B cell (primary cell): Measurements from ENCODE around the gene OPRPN. TPM values are rescaled to one million over a fixed set of nuclear protein-coding genes. Genes with fewer than 3 reads are reported as not detected.

Experiments
- ATAC-seq: fragments of 200-7000 bp; cut with Tn5 transposase; one replicate; pipeline ENCODE4 v1.10.0; 2021; ENCODE audit warnings: low read depth, mild to moderate bottlenecking, moderate number of reproducible peaks, moderate library complexity
- CTCF ChIA-PET: fragments of 350-600 bp; sonication (Branson Sonifier 250); formaldehyde crosslinking; loops from one replicate; lab custom pipeline; 2021; ENCODE audit warnings: antibody characterized with exemption, inconsistent platforms; lab: Charles Lee
- POLR2A ChIA-PET: fragments of 350-600 bp; sonication (Branson Sonifier 250); formaldehyde crosslinking; loops from one replicate; lab custom pipeline; 2021; ENCODE audit warnings: antibody characterized with exemption; lab: Charles Lee
- DNase-seq: peaks from one replicate; pipeline ENCODE4 v3.0.0; 2013
- H2AFZ ChIP-seq: 2 replicates; pipeline ENCODE4 v1.6.1; 2012; ENCODE audit warnings: mild to moderate bottlenecking, low read depth, low read length; ENCODE audit not compliant: insufficient read depth, poor library complexity, severe bottlenecking
- H3K27ac ChIP-seq, 2 donors: 1 replicate in 1 of 2; 2 replicates in 1 of 2; pipeline ENCODE4 v1.5.1; 2012 to 2013; ENCODE audit warnings: low read length in 2 of 2, mild to moderate bottlenecking in 2 of 2, moderate library complexity in 1 of 2
- H3K27me3 ChIP-seq, 4 experiments: fragments of 200-600 bp in 1 of 4; sonication (generic) in 1 of 4; replicated peaks in 1 of 4; 1 replicate in 2 of 4; 2 replicates in 2 of 4; pipeline versions ENCODE4 v1.6.1 to v1.7.0; 2013 to 2016; ENCODE audit warnings: low read length in 3 of 4, mild to moderate bottlenecking in 2 of 4, mixed read lengths in 1 of 4, moderate library complexity in 1 of 4; ENCODE audit not compliant: insufficient read depth in 4 of 4, control insufficient read depth in 3 of 4; ENCODE audit errors: control extremely low read depth in 1 of 4
- H3K36me3 ChIP-seq, 2 experiments: replicated peaks in 1 of 2; 1 replicate in 1 of 2; 2 replicates in 1 of 2; pipeline versions ENCODE4 v1.6.1 to v1.7.1; 2013; ENCODE audit warnings: low read length in 1 of 2; ENCODE audit not compliant: insufficient read depth in 2 of 2, control insufficient read depth in 1 of 2; ENCODE audit errors: control extremely low read depth in 1 of 2, extremely low read depth in 1 of 2
- H3K4me1 ChIP-seq, 2 donors: fragments of 200-600 bp in 1 of 2; sonication (generic) in 1 of 2; 1 replicate in 1 of 2; 2 replicates in 1 of 2; pipeline versions ENCODE4 v1.5.1 to v1.6.1; 2013 to 2017; ENCODE audit warnings: low read length in 2 of 2; ENCODE audit not compliant: control insufficient read depth in 2 of 2, insufficient read depth in 2 of 2
- H3K4me2 ChIP-seq: replicated peaks from 2 replicates; pipeline ENCODE3; 2012; ENCODE audit warnings: mild to moderate bottlenecking, low read depth, low read length; ENCODE audit not compliant: poor library complexity, severe bottlenecking
- H3K4me3 ChIP-seq, 5 experiments: fragments of 200-600 bp in 1 of 5; sonication (generic) in 1 of 5; 1 replicate in 3 of 5; 2 replicates in 2 of 5; pipeline versions ENCODE4 v1.5.1 to v1.7.0; 2011 to 2016; ENCODE audit warnings: low read length in 4 of 5, mild to moderate bottlenecking in 4 of 5, low read depth in 2 of 5, control low read depth in 1 of 5, moderate library complexity in 1 of 5; ENCODE audit not compliant: insufficient read depth in 1 of 5; ENCODE audit errors: control extremely low read depth in 1 of 5, extremely low read depth in 1 of 5
- H3K79me2 ChIP-seq: fragments of 200-600 bp; sonication (generic); one replicate; pipeline ENCODE4 v1.6.0; 2016; ENCODE audit warnings: low read length; ENCODE audit not compliant: control insufficient read depth, insufficient read depth
- H3K9ac ChIP-seq: fragments of 200-600 bp; sonication (generic); 2 replicates; pipeline ENCODE4 v1.6.1; 2017; ENCODE audit warnings: mild to moderate bottlenecking, low read length, moderate library complexity
- H3K9me3 ChIP-seq, 3 donors: one replicate each; pipeline versions ENCODE4 v1.6.1 to v1.7.1; 2013; ENCODE audit warnings: low read length in 2 of 3; ENCODE audit not compliant: control insufficient read depth in 2 of 3, insufficient read depth in 1 of 3; ENCODE audit errors: control extremely low read depth in 1 of 3
- H4K20me1 ChIP-seq: 2 replicates; pipeline ENCODE4 v1.6.0; 2012; ENCODE audit warnings: mild to moderate bottlenecking, low read length; ENCODE audit not compliant: insufficient read depth, control insufficient read depth, poor library complexity, severe bottlenecking
- H3K27ac Mint-ChIP-seq: one replicate; pipeline ENCODE4 v1.8.0; 2021; ENCODE audit warnings: mixed read lengths
- H3K27me3 Mint-ChIP-seq: one replicate; pipeline ENCODE4 v1.8.0; 2021; ENCODE audit warnings: mixed read lengths
- H3K4me1 Mint-ChIP-seq: one replicate; pipeline ENCODE4 v1.8.0; 2021; ENCODE audit warnings: mixed read lengths
- H3K4me3 Mint-ChIP-seq: one replicate; pipeline ENCODE4 v1.8.0; 2021; ENCODE audit warnings: mixed read lengths
- H3K9me3 Mint-ChIP-seq: one replicate; pipeline ENCODE4 v1.8.0; 2022; ENCODE audit warnings: mixed read lengths; ENCODE audit not compliant: insufficient read depth
- CTCF ChIP-seq: fragments of 200-600 bp; IDR thresholded peaks from one replicate; pipeline ENCODE4 v1.8.0; 2022; ENCODE audit warnings: antibody characterized with exemption, mild to moderate bottlenecking
- EZH2 ChIP-seq: IDR thresholded peaks from 2 replicates; pipeline ENCODE4 v1.6.1; 2012; ENCODE audit warnings: borderline replicate concordance, low read depth, mild to moderate bottlenecking, moderate library complexity, low read length; ENCODE audit not compliant: insufficient read depth, poor library complexity, severe bottlenecking
- WGBS: methylation state at CpG from one replicate; pipeline ENCODE4 v1.1.5; 2013; ENCODE audit warnings: missing lambda C conversion rate; ENCODE audit not compliant: insufficient coverage; 5-methylcytosine and 5-hydroxymethylcytosine counted together
- intact Hi-C: fragments of 100-400 bp; cut with micrococcal nuclease; formaldehyde crosslinking; loops from one replicate; pipeline ENCODE4 v1.10.0; 2022
- polyA plus RNA-seq: library from polyadenylated mRNA; depleted of rRNA; stranded (reverse); fragments of >200 nt; gene quantifications from 2 replicates; pipeline ENCODE4 v1.2.3, GENCODE V29; 2012
- total RNA-seq, 2 donors: library from RNA; stranded (reverse); fragments of 120-200 nt in 1 of 2; gene quantifications; 1 replicate in 1 of 2; 2 replicates in 1 of 2; pipeline versions ENCODE4 v1.2.3 to v1.2.4, GENCODE V29; 2013 to 2022

The OPRPN gene
- total and polyA plus RNA-seq, 2 donors (not counting 1 experiment from before 2014, with no cell fraction given) = not detected

GRCh38 chr4:70449220-70449619, 51.5 kb downstream of the OPRPN start:
- Mint-ChIP-seq H3K4me3 (no peak overlapping the region), H3K9me3 (no peaks in the 10 kb centered on the region), H3K27me3 (no peaks in the 10 kb centered on the region), H3K27ac (no peak overlapping the region), H3K4me1 (no peaks in the 10 kb centered on the region)
- WGBS = 40% methylated on average over 1 of the region's 3 CpGs
- ATAC-seq (no peak), DNase-seq (no peak)
- H3K4me3 ChIP-seq = no peak overlapping the region
- no peak overlapping the region for H3K4me2 ChIP-seq
- TF ChIP-seq EZH2 = no peak
- no peak for TF ChIP-seq CTCF
- H4K20me1 ChIP-seq = no peaks in the 10 kb centered on the region
- no peaks in the 10 kb centered on the region for H3K79me2 ChIP-seq
- H2AFZ ChIP-seq = no peak overlapping the region
- H3K27me3 ChIP-seq = no peaks in the 10 kb centered on the region
- ChIA-PET CTCF (no interaction called here), POLR2A (no interaction called here)
- H3K36me3 ChIP-seq = no peaks in the 10 kb centered on the region
- H3K4me1 ChIP-seq = no peaks in the 10 kb centered on the region
- H3K9me3 ChIP-seq = peaks cover 0 to 7% (median 0%) of the 10 kb centered on the region in 3 donors
- H3K9ac ChIP-seq = no peak overlapping the region
- intact Hi-C loops = no loop called here
- H3K27ac ChIP-seq = no peak overlapping the region

- no peak for DNase-seq
- no peak overlapping the region for H3K4me3 Mint-ChIP-seq
- Histone ChIP-seq H3K4me3 (no peak overlapping the region), H3K36me3 (no peaks in the 10 kb centered on the region), H3K9me3 (peaks cover 0 to 7% (median 0%) of the 10 kb centered on the region in 3 donors), H3K79me2 (no peaks in the 10 kb centered on the region), H2AFZ (no peak overlapping the region), H3K4me2 (no peak overlapping the region), H3K27me3 (no peaks in the 10 kb centered on the region), H4K20me1 (no peaks in the 10 kb centered on the region), H3K9ac (no peak overlapping the region), H3K4me1 (no peaks in the 10 kb centered on the region), H3K27ac (no peak overlapping the region)
- no peaks in the 10 kb centered on the region for H3K9me3 Mint-ChIP-seq
- ChIA-PET CTCF (no interaction called here), POLR2A (no interaction called here)
- no peaks in the 10 kb centered on the region for H3K4me1 Mint-ChIP-seq
- TF ChIP-seq CTCF (no peak), EZH2 (no peak)
- no peaks in the 10 kb centered on the region for H3K27me3 Mint-ChIP-seq
- intact Hi-C loops = no loop called here
- no peak for ATAC-seq
- no peak overlapping the region for H3K27ac Mint-ChIP-seq
- 0% methylated on average over 1 of the region's 1 CpG for WGBS
Observed at GRCh38 chr4:70452946-70453345, 55.2 kb downstream of the OPRPN start.

Other genes starting within 250 kb of the OPRPN start
- gene PRR27, start 243.7 kb upstream of the OPRPN start, total RNA-seq = not detected in 2 replicates
- gene PRR27, start 243.7 kb upstream of the OPRPN start, polyA plus RNA-seq = not detected in 2 replicates
- gene ODAM, start 202.2 kb upstream of the OPRPN start, total RNA-seq = not detected in 2 replicates
- not detected in 2 replicates for gene ODAM, start 202.2 kb upstream of the OPRPN start, polyA plus RNA-seq
- gene FDCSP, start 171.8 kb upstream of the OPRPN start, total RNA-seq = not detected in 2 replicates
- gene FDCSP, start 171.8 kb upstream of the OPRPN start, polyA plus RNA-seq = not detected in 2 replicates
- gene CSN3, start 155.3 kb upstream of the OPRPN start, total RNA-seq = not detected in 2 replicates
- gene CSN3, start 155.3 kb upstream of the OPRPN start, polyA plus RNA-seq = not detected in 2 replicates
- not detected in 2 replicates for gene CABS1, start 63.0 kb upstream of the OPRPN start, total RNA-seq
- not detected in 2 replicates for gene CABS1, start 63.0 kb upstream of the OPRPN start, polyA plus RNA-seq
- gene SMR3A, start 37.2 kb upstream of the OPRPN start, total RNA-seq = not detected in 2 replicates
- gene SMR3A, start 37.2 kb upstream of the OPRPN start, polyA plus RNA-seq = not detected in 2 replicates
- gene SMR3B, start 14.8 kb upstream of the OPRPN start, total RNA-seq = not detected in 2 replicates
- gene SMR3B, start 14.8 kb upstream of the OPRPN start, polyA plus RNA-seq = not detected in 2 replicates
- not detected in 2 replicates for gene MUC7, start 74.3 kb downstream of the OPRPN start, total RNA-seq
- not detected in 2 replicates for gene MUC7, start 74.3 kb downstream of the OPRPN start, polyA plus RNA-seq
- not detected in 2 replicates for gene AMTN, start 120.6 kb downstream of the OPRPN start, total RNA-seq
- gene AMTN, start 120.6 kb downstream of the OPRPN start, polyA plus RNA-seq = not detected in 2 replicates
- not detected in 2 replicates for gene AMBN, start 194.3 kb downstream of the OPRPN start, total RNA-seq
- not detected in 2 replicates for gene AMBN, start 194.3 kb downstream of the OPRPN start, polyA plus RNA-seq
- gene ENAM, start 230.8 kb downstream of the OPRPN start, total RNA-seq = not detected in 2 replicates
- not detected in 2 replicates for gene ENAM, start 230.8 kb downstream of the OPRPN start, polyA plus RNA-seq